ENCODE data around the gene KMO.

DNA sequence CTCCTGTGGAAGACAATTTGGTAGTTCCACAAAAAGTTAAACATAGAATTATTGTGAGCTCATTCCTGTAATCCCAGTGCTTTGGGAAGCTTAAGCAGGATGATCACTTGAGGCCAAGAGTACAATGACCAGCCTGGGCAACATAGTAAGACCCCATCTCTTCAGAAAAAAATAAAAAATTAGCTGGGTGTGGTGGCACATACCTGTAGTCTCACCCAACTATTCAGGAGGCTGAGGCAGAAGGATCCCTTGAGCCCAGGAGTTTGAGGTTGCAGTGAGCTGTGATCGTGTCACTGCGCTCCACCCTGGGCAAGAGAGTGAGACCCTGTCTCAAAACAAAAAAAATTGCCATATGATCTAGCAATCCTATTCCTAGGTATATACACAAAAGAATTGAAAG lies 112.1 kb downstream of the KMO start:
- no peak for TF ChIP-seq POLR2AphosphoS5 (IDR thresholded peaks at IDR 0.05; ENCODE audit: low read depth, low read length)
- TF ChIP-seq, protein P1, sequence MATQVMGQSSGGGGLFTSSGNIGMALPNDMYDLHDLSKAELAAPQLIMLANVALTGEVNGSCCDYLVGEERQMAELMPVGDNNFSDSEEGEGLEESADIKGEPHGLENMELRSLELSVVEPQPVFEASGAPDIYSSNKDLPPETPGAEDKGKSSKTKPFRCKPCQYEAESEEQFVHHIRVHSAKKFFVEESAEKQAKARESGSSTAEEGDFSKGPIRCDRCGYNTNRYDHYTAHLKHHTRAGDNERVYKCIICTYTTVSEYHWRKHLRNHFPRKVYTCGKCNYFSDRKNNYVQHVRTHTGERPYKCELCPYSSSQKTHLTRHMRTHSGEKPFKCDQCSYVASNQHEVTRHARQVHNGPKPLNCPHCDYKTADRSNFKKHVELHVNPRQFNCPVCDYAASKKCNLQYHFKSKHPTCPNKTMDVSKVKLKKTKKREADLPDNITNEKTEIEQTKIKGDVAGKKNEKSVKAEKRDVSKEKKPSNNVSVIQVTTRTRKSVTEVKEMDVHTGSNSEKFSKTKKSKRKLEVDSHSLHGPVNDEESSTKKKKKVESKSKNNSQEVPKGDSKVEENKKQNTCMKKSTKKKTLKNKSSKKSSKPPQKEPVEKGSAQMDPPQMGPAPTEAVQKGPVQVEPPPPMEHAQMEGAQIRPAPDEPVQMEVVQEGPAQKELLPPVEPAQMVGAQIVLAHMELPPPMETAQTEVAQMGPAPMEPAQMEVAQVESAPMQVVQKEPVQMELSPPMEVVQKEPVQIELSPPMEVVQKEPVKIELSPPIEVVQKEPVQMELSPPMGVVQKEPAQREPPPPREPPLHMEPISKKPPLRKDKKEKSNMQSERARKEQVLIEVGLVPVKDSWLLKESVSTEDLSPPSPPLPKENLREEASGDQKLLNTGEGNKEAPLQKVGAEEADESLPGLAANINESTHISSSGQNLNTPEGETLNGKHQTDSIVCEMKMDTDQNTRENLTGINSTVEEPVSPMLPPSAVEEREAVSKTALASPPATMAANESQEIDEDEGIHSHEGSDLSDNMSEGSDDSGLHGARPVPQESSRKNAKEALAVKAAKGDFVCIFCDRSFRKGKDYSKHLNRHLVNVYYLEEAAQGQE (IDR thresholded peaks at IDR 0.05; ENCODE audit: insufficient read depth in 1 of 2, low read depth in 2 of 2, low read length in 2 of 2): no peak
- TF ChIP-seq TAF1 (IDR thresholded peaks at IDR 0.05; ENCODE audit: borderline replicate concordance, insufficient read depth, low read length): no peak
- TF ChIP-seq SIN3A (IDR thresholded peaks at IDR 0.05; ENCODE audit: borderline replicate concordance, insufficient read depth, low read length): no peak
- no peak for TF ChIP-seq FOXP2 (optimal IDR thresholded peaks at IDR 0.05; ENCODE audit: borderline replicate concordance, extremely low read depth, extremely low read length, insufficient read depth)

Data from PFSK-1 (cell line).